ENCODE results near the gene CADM3.

The CADM3 gene

DNA sequence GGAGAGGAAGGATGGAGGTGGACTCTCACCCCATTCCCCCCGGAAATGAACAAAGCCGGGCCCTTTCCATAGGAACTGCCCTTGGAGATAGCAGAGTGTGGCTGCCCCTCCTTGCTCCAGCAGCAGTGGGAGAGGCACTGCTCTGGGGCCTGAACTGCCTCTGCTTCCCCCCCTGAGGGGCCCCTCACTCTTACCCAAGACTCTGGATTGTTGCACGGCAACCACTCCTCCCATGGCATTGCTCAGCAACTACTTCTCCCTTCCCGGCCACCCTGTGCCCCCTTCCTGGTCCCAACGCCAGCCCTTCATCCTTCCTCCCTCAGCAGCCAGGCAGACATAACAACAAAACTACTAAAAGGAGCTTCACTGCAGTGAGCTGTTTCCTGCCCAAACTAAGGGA is 30.2 kb downstream of the CADM3 start:
- in situ Hi-C loops (cut with MboI; ENCODE audit: low pct_unique_long_range_greater_than_20kb, low sequenced_read_pairs) = no loop called here
- DNase-seq = no peak

GRCh38 chr1:159203610-159204009 is 32.2 kb downstream of the CADM3 start:
- in situ Hi-C loops (cut with MboI; ENCODE audit: low pct_unique_long_range_greater_than_20kb, low sequenced_read_pairs) = no loop called here

GRCh38 chr1:159204161-159205141 is 33.0 kb downstream of the CADM3 start, which contains the start of gene ACKR1:
TSS of gene ACKR1 (plus strand) at chr1:159204875. CDS start at chr1:159204960, 85 bp downstream.
- DNase-seq = no peak
- in situ Hi-C loops (cut with MboI; ENCODE audit: low pct_unique_long_range_greater_than_20kb, low sequenced_read_pairs) = no loop called here

More at GRCh38 chr1:159203610-159204009, 32.2 kb downstream of the CADM3 start:
- no peak for DNase-seq

- in situ Hi-C loops (cut with MboI; ENCODE audit: low pct_unique_long_range_greater_than_20kb, low sequenced_read_pairs) = no loop called here
- DNase-seq = no peak
These were observed 33.8 kb downstream of the CADM3 start for GRCh38 chr1:159205225-159205624.

DNA sequence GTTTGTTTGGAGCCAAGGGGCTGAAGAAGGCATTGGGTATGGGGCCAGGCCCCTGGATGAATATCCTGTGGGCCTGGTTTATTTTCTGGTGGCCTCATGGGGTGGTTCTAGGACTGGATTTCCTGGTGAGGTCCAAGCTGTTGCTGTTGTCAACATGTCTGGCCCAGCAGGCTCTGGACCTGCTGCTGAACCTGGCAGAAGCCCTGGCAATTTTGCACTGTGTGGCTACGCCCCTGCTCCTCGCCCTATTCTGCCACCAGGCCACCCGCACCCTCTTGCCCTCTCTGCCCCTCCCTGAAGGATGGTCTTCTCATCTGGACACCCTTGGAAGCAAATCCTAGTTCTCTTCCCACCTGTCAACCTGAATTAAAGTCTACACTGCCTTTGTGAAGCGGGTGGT is 34.7 kb downstream of the CADM3 start:
- no peak for DNase-seq
- in situ Hi-C loops (cut with MboI; ENCODE audit: low pct_unique_long_range_greater_than_20kb, low sequenced_read_pairs) = no loop called here

DNA sequence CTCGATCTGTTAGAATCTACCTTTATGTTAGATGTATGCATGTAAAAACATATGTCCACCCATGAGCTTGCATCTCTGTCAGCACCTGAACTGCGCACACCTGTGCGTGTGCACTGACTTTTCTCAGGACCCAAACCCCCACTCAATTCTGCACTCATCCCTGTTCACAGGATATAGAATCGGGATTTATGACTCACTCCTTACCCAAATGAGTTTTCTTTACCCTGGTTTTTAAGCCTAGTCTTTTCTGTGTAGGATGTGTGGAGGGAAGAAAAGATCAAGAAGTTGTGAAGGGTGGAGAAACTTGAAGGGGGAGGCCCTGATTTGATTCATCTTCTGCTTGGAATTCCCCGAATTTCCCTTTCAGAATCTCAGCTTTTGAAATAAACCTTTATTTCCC is 35.7 kb downstream of the CADM3 start:
- no peak for DNase-seq

GRCh38 chr1:159207774-159208173 is 36.4 kb downstream of the CADM3 start:
- no peak for DNase-seq
- in situ Hi-C loops (cut with MboI; ENCODE audit: low pct_unique_long_range_greater_than_20kb, low sequenced_read_pairs) = no loop called here

More for the DNA sequence above, 35.7 kb downstream of the CADM3 start:
- in situ Hi-C loops (cut with MboI; ENCODE audit: low pct_unique_long_range_greater_than_20kb, low sequenced_read_pairs) = no loop called here

DNA sequence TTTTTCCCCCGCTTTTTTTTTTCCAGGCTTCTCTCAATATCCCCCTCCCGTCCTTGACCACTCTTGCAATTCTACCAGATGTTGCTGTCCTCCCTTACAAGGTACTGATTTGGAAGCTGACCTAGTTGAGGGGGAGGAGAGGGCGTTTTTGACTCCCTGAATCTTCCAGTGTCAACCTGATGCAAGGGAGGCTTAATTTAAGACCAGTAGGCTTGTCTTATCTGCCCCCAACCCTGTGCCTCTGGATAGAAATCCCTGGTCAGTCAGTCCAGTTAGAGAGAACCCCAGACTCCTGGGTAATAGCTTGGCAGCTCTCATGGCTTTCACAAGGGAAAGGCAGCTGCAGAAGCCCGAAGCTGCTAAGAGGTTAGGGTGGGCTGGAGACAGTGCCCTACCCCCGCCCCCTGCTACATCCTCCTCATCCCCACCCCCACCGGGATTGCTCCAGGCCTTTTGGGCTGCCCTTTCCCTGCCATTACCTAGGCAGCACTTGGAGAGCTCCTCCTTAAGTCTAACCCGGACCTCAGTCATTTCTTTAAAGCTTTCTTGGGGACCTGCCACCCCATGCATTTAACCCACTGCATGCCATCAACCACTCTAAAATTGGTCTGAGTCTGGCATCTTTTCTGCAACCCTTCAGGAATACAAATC is 36.9 kb downstream of the CADM3 start:
- in situ Hi-C loops (cut with MboI; ENCODE audit: low pct_unique_long_range_greater_than_20kb, low sequenced_read_pairs) = no loop called here

DNA sequence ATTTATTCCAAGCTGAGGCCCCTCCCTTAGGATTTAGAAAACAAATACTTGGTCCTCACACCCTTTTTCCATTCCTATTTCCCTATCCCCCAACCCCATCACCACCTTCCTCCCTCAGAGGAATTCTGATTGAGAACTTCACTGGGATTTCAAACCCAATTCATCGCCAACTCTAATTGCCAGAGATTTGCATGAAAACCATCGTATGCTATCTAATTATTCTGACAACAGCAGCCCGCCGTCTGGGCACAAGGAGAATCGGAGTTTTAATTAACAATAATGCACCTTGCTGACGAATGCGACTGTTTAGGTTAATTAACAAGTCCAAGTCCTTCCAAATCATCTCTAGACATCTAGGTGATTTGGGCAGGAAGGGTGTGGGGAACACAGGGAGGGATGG is 37.6 kb downstream of the CADM3 start:
- in situ Hi-C loops (cut with MboI; ENCODE audit: low pct_unique_long_range_greater_than_20kb, low sequenced_read_pairs) = no loop called here
- DNase-seq = no peak

More for the DNA sequence above, 36.9 kb downstream of the CADM3 start:
- DNase-seq = no peak

GRCh38 chr1:159211331-159212136 is 40.1 kb downstream of the CADM3 start:
- peak; percentile 30 for DNase-seq
- in situ Hi-C loops (cut with MboI; ENCODE audit: low pct_unique_long_range_greater_than_20kb, low sequenced_read_pairs) = no loop called here

DNA sequence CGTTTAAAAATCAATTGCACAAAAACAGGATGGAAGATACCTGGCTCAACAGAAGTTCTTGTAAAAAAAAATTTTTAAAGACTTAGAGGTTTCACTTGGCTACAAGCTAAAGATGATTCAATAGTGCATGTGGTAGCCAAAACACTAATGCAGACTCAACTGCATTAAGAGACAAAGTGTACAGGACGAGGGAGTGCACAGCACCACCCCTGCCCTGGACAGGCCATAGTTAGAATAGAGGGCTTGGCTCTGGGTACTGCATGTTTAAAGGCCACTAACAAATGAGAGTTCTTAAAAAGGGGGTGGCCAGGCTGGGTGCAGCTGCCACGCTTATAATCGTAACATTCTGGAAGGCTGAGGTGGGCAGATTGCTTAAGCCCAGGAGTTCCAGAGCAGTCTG is 41.2 kb downstream of the CADM3 start:
- no peak for DNase-seq
- in situ Hi-C loops (cut with MboI; ENCODE audit: low pct_unique_long_range_greater_than_20kb, low sequenced_read_pairs) = no loop called here

DNA sequence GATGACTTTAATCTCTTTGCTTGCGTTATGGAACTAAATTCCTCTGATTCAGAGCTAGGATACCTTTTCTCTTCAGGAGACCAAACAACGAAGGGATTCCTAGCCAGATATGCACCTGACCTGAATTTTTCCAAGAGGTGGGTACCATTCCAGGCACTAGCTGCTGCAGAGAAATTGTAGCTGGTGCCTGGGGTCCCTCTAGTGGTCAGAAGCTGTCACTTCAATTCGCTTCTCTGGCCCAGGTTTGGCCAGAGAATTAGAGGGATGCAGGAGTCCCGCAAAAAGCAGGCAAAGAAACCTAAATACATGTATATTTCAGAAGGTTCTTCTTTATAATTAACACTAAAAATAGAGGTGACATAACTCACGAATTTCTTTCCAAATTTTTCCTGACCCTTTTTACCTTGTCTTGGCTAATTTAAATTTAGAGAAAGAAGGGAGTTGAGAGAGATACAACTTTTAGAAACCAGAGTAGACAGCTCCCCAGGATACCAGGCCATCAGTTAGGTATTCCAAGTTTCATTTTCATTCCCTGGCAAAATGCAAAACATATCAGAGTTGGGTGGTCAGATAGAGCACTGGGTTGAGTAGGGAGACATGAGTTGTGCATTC is 42.8 kb downstream of the CADM3 start:
- peak; percentile 49 for DNase-seq
- in situ Hi-C loops (cut with MboI; ENCODE audit: low pct_unique_long_range_greater_than_20kb, low sequenced_read_pairs) = no loop called here

- in situ Hi-C loops (cut with MboI; ENCODE audit: low pct_unique_long_range_greater_than_20kb, low sequenced_read_pairs) = no loop called here
- DNase-seq = no peak
These were observed 47.5 kb downstream of the CADM3 start for GRCh38 chr1:159218649-159219636.

DNA sequence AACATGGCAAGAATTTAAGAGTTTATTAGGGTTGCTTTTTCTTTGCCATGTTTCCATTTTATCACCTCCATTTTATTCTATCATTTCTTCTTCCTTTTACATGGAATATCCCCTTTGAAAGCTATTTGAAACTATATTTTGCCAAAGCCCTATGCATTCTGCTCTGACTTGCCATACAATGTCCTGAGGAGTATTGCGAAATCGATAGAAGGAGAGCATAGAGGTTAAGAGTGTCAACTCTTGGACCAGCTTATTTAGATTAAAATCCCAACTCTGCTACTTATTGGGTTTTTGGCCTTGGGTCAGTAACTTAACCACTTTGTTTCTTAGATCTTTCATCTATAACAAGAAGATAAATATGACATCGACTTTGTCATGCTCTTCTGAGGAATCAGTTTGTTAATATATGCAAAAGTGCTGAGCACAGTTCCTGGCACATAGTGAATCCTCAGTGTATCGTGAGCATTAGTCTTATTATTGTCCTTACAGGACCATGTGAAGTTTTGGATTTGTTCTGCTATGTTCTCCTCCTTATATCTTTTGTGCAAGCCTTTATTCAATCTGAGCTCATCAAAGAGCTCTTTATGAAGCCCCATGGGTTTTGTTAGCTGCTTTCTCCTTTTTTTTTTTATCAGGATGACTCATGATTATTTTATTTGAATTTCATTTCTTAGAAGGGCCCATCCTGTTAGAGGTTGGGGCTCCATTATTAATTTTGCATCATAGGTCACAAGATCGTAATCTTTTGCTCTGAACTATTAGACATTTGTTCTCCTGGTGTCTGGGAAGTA is 50.9 kb downstream of the CADM3 start:
- in situ Hi-C loops (cut with MboI; ENCODE audit: low pct_unique_long_range_greater_than_20kb, low sequenced_read_pairs) = no loop called here
- no peak for DNase-seq

DNA sequence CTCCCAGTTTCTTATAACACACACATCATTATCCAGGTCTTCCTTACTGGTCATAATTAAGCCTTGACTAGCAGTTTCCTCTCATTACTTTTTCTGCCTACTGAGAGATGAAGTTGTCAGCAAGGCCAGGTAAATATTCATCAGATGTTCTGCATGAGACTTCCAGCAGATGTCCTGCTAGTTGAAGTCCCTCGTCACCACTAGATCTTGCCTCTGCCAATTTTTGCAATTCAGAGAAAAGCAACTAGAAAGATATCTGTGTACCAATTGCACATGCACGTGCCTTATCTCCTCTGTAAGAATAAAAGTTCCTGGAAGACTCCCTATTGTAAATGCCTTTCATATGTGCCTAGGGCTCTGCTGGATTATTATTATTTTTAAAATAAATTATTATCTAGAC is 51.6 kb downstream of the CADM3 start:
- no peak for DNase-seq
- in situ Hi-C loops (cut with MboI; ENCODE audit: low pct_unique_long_range_greater_than_20kb, low sequenced_read_pairs) = no loop called here

DNA sequence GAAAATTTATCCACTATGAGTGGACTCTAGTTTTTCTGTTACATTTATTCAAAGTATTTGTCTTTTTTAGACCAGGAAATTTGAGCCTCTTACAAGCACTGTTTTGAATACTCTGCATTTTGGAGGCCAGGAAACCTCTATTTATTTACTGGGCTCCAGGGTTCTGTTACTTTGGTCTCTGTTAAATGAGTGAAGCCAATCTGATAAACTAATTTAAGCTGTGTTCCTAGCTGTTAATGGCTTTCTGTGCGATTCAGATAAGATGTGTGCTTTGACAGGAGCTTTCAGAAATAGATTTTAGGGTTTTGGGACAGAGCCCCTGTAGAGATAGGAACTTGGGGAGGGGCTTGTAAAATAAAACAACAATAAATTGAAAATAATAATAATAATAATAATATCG is 57.1 kb downstream of the CADM3 start:
- in situ Hi-C loops (cut with MboI; ENCODE audit: low pct_unique_long_range_greater_than_20kb, low sequenced_read_pairs) = no loop called here
- no peak for DNase-seq

GRCh38 chr1:159229260-159229885 is 58.0 kb downstream of the CADM3 start:
- in situ Hi-C loops (cut with MboI; ENCODE audit: low pct_unique_long_range_greater_than_20kb, low sequenced_read_pairs) = no loop called here
- DNase-seq = no peak
